HS-27A (cell line): ENCODE measurements around the gene ACSF3.
"Not testable (repeated sequence)": the region's sequence is repeated elsewhere in the genome, so short reads cannot be mapped to it uniquely, and the experiment has no call there.

Experiments
- DNase-seq: peaks from one replicate; pipeline ENCODE4 v3.0.0-alpha.2; 2012; ENCODE audit warnings: low read depth, missing footprints

The ACSF3 gene

GRCh38 chr16:89190150-89190958, 96.7 kb downstream of the ACSF3 start:
- no peak for DNase-seq

GRCh38 chr16:89191033-89191900, 97.6 kb downstream of the ACSF3 start:
- DNase-seq, result no peak

GRCh38 chr16:89191901-89192185, 98.2 kb downstream of the ACSF3 start:
- DNase-seq, result no peak

GRCh38 chr16:89192186-89192955, 98.7 kb downstream of the ACSF3 start:
- not testable (repeated sequence) for DNase-seq

GRCh38 chr16:89192956-89193575, 99.4 kb downstream of the ACSF3 start:
- DNase-seq, result no peak

GRCh38 chr16:89193576-89194293, 100.1 kb downstream of the ACSF3 start:
- no peak for DNase-seq

GRCh38 chr16:89194340-89195311, 101.0 kb downstream of the ACSF3 start:
- no peak for DNase-seq

GRCh38 chr16:89195521-89196171, 102.0 kb downstream of the ACSF3 start:
- DNase-seq, result no peak

- DNase-seq, result no peak
Observed at GRCh38 chr16:89197033-89197632, 103.5 kb downstream of the ACSF3 start.

GRCh38 chr16:89197633-89198416, 104.2 kb downstream of the ACSF3 start:
- no peak for DNase-seq

GRCh38 chr16:89198417-89199240, 105.0 kb downstream of the ACSF3 start:
- DNase-seq, result no peak

GRCh38 chr16:89199241-89200123, 105.8 kb downstream of the ACSF3 start:
- DNase-seq, result no peak

- DNase-seq, result no peak
Observed at GRCh38 chr16:89200124-89200849, 106.6 kb downstream of the ACSF3 start, which contains the start of gene SLC22A31. TSS of gene SLC22A31 (minus strand) at chr16:89200537. CDS start at chr16:89200501, 36 bp downstream.

GRCh38 chr16:89200850-89201411, 107.3 kb downstream of the ACSF3 start:
- DNase-seq, result no peak
